ENCODE measurements around the gene PPP6R3. TPM values are rescaled to one million over a fixed set of nuclear protein-coding genes. Genes with fewer than 3 reads are reported as not detected.

Gene PPP6R3
- total and polyA plus RNA-seq, 2 of the 8 experiments (the other 6 are each of a cell fraction or from before 2014, with no cell fraction given) = 44.6 to 150 TPM

DNA sequence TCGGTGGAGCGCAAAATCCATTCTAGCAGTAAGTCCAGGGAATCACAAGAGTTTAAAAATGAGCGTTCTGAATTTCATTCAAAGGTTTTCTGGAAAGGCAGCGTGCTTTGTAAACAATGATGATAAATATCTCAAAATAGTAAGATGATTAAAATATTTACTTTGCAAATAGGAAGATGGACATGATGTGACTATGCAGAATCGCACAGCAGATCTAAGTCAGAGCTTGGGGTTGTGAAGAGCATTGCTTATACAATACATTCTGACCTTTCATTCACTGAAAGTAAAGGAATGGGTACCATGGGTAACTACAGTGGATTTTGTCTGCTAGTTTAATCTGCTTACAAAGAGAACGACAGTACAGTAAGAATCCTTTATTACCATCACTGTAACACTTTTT is 77.5 kb downstream of the PPP6R3 start (continued):
- TF ChIP-seq FOSL1 (IDR thresholded peaks at IDR 0.05; ENCODE audit: insufficient read depth, low read depth, low read length) = no peak
- TF ChIP-seq, protein P1, sequence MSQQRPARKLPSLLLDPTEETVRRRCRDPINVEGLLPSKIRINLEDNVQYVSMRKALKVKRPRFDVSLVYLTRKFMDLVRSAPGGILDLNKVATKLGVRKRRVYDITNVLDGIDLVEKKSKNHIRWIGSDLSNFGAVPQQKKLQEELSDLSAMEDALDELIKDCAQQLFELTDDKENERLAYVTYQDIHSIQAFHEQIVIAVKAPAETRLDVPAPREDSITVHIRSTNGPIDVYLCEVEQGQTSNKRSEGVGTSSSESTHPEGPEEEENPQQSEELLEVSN (IDR thresholded peaks at IDR 0.05) = no peak
- TF ChIP-seq GTF2F1 (IDR thresholded peaks at IDR 0.05; ENCODE audit: borderline replicate concordance, low read depth, low read length) = no peak
- TF ChIP-seq KDM1A (IDR thresholded peaks at IDR 0.05; ENCODE audit: borderline replicate concordance, low read length) = no peak
